GM20431 (cell line): Measurements from ENCODE around the gene GPR39.

Source experiments
- in situ Hi-C: fragments of 300-500 bp; cut with MseI, MboI; formaldehyde crosslinking; loops from one replicate; pipeline ENCODE4 v1.15.0; 2020; ENCODE audit warnings: low sequenced_read_pairs; ENCODE audit not compliant: unreplicated experiment

The GPR39 gene

DNA sequence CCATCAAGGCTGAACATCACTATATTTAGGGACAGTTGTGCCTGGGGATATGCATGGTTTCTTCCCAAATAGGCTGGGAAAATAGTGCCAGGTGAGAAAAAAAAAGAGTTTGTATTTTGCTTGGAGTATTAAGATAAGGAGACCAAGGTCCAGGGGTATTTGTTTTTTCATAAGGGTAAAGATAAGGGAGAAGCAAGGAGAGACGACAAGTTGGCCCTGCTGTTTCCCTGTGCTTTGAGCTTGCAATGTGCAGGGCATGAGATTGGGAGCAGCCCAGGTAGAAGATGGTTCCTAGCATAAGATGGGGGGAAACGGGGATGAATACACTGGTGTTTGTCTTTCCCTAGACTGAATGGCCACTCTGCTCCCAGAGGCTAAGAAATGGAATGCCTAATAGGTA lies 8.8 kb upstream of the GPR39 start:
- in situ Hi-C loops, result no loop called here

- in situ Hi-C loops, result no loop called here
These were observed 4.6 kb upstream of the GPR39 start for GRCh38 chr2:132412021-132412420.

DNA sequence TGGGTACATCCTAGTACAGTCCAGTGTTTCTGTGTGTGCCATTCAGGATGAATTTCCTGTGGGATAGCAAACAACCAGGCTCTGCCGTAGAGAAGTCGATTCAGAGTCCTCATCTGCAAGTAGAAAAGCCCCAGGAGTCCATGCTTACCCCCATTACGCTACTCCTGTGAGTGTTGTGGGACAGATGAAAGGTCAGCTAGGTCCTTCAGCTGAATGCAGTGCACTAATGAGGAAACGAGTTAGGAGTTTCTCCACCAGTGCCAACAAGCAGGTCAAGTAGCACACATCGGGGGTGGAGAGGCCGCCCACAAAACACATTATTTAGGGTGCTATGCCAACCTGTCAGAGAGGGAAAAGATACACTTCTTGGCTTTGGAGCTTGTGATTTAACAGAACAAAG lies 2.5 kb upstream of the GPR39 start:
- in situ Hi-C loops, result no loop called here

DNA sequence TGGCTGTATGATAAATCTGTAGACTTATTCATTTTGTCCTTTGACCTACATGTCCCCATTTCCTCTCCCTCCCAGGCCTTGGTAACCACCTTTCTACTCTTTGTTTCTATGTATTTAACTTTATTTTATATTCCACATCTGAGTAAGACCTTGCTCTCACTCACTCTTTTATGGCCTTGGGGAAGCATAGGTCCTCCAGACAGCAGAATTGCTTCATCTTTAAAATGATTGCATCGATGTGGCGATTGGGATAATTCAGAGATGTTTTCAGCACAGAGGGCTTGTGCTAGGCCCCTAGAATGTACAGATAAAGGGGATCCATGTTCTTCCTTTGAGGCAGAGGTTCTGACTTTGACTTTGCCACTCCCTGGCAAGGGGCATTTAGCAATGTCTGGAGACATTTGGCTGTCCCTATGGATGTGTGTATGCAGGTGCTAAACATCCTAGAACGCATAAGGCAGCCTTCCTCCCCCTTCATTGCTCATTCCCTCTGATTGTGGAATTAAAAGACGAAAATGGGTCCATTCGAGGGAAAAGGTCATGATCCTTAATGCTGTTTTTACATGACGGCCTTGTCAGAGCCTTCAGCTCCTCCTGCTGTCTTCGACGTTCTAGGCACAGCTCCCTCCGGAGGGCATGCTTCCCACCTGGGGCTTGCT lies 1.2 kb upstream of the GPR39 start:
- in situ Hi-C loops, result no loop called here

- in situ Hi-C loops, result no loop called here
These were observed 486 bp upstream of the GPR39 start for GRCh38 chr2:132415915-132416722.

- in situ Hi-C loops, result no loop called here
These were observed 928 bp downstream of the GPR39 start for GRCh38 chr2:132417430-132418035.

GRCh38 chr2:132419235-132419634 lies 2.6 kb downstream of the GPR39 start:
- in situ Hi-C loops, result no loop called here

GRCh38 chr2:132419941-132420340 lies 3.3 kb downstream of the GPR39 start:
- in situ Hi-C loops, result no loop called here

GRCh38 chr2:132420816-132421805 lies 4.5 kb downstream of the GPR39 start:
- in situ Hi-C loops, result no loop called here

GRCh38 chr2:132422736-132423135 lies 6.1 kb downstream of the GPR39 start:
- in situ Hi-C loops, result no loop called here

- in situ Hi-C loops, result no loop called here
These were observed 8.0 kb downstream of the GPR39 start for GRCh38 chr2:132424526-132425121.

- in situ Hi-C loops, result no loop called here
These were observed 9.4 kb downstream of the GPR39 start for GRCh38 chr2:132426033-132426432.

GRCh38 chr2:132426656-132427055 lies 10.1 kb downstream of the GPR39 start:
- in situ Hi-C loops, result no loop called here

- in situ Hi-C loops, result no loop called here
These were observed 12.7 kb downstream of the GPR39 start for GRCh38 chr2:132429351-132429750.

DNA sequence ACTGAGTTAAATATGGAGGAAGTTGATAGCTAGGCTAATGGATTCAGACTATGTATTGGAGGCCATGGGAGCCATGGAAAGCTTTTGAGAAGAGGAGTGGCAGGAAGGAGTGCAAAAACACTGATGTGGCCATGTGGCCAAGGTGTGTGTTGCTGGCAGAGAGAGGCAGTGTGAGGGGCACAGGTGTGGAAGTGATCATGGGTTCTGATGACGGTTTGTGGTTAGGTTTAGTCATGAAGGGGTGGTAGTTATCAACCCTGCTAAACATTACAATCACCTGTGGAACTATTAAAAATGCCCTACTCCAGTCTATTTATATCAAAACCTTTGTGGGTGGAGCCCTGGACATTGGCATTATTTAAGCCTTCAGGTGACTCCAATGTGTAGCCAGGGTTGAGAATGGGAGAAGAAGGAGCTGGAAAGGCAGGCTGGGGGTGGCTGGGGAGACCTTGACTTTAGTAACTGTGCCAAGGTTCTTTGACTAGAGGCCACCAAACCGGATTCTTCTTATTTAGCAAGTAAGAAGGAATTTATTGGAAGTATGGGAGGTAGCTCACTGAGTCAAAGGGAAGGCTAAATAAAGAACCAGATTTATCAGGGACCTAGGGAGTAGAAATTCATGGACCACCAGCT lies 13.5 kb downstream of the GPR39 start:
- in situ Hi-C loops, result no loop called here

- in situ Hi-C loops, result no loop called here
These were observed 14.3 kb downstream of the GPR39 start for GRCh38 chr2:132430895-132431294.

DNA sequence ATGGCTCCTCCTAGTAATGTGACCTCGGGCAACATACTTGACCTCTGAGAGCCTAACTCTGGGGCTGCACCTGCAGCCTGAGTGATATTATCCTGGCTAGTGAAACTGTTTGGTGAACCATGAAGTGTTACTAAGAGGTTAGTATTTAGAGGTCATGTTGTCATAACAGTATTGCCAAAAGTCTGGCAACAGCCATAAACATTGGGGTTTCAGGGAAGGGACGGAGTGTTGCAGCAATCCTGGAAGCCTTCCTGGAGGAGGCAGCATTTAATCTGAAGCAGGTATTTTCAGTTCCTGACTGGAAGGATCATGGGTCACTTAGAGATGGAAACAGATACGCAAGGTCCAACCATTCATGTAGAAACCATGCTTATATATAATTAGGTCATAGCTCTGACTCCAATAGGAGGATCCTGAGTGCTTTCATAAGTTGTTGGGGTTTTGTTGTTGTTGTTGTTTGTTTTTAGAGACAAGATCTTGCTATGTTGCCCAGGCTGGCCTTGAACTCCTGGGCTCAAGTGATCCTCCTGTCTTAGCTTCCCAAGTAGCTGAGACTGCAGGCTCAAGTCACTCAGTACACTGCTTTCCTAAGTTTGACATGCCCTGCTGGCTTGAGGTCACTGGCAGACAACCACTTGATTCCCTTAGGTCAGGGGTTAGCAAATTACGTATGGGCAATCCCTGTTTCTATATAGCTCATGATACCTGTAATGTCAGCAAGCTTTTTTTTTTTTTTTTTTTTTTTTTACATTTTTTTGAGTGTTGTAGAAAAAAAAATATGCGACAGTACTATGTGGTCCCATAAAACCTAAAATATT lies 21.5 kb downstream of the GPR39 start:
- in situ Hi-C loops, result no loop called here

DNA sequence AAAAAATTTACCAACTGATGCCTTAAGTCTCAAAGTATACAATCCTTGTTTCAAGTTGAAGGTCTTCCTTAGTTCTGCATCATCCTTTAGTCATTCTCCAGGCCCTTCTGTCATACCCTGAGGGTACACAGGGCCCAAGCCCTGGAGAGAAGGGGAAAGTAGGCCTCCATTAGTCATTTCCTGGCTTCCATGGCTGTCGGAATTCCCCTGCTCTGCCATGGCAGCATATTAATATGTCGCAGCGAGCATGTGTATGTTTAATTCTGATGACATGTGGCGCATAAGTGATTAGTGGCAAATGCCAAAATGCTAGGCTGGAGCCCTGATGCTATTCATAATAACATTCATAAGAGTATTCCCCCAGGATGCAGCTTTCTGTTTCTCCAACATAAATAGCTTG lies 22.1 kb downstream of the GPR39 start:
- in situ Hi-C loops, result no loop called here
